GM19324 (cell line): ENCODE measurements around the gene TPCN2.

Experiments used
- ATAC-seq: cut with Tn5 transposase; IDR thresholded peaks from one replicate; pipeline ENCODE4 v1.9.1; 2021; ENCODE audit warnings: mild to moderate bottlenecking, moderate library complexity; ENCODE audit not compliant: unreplicated experiment, low FRiP score

The TPCN2 gene

GRCh38 chr11:69174841-69175240 is 126.1 kb downstream of the TPCN2 start:
- ATAC-seq = no peak

- no peak for ATAC-seq
Measured at GRCh38 chr11:69178819-69179482, 130.2 kb downstream of the TPCN2 start.

- no peak for ATAC-seq
Measured at GRCh38 chr11:69180226-69180625, 131.5 kb downstream of the TPCN2 start.

DNA sequence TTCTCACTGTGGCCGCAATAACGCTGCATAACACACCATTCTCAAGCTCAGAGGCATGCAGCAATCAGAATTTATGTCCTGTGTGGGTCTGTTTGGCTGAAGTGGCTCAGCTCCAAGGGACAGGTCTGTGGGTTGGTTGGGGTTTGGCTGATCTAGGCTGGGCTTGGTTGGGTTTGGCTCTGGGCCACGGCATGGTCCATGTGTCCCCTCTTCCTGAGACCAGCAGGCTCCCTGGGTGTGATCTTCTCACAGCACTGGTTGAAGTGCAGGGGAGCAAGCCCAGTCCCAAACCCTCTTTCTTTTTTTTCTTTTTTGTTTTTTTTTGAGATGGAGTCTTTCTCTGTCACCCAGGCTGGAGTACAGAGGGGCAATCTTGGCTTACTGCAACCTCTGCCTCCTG is 132.0 kb downstream of the TPCN2 start:
- ATAC-seq = no peak

DNA sequence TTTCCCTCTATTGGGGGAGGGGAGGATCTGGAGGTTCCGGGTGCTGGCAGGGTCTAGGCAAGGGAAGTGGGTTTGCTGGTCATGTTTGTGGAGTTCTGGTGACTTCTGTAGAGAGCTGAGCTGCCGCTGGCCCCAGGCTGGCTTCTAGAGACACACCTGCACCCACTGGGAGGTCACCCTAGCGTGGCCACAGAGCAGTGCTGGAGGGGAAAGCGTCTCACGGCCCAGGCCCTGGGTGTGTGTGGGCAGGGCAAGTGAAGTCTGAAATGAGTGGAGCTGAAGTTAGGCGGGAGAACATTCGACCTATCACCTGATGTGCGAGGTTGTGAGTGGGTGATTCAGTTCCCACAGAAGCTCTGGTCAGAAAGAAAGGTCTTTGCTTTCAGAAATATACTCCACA is 134.9 kb downstream of the TPCN2 start:
- ATAC-seq = no peak
